Embryonic facial prominence (tissue), 1 donor: ENCODE measurements around the gene ARL17B.
"Not testable (repeated sequence)": the region's sequence is repeated elsewhere in the genome, so short reads cannot be mapped to it uniquely, and the experiment has no call there.

Experiments
- DNase-seq: peaks from one replicate; pipeline ENCODE4 v3.0.0-alpha.2; 2016; ENCODE audit errors: extremely low spot score

Gene ARL17B

GRCh38 chr17:46290906-46291546 is 70.5 kb downstream of the ARL17B start:
- not testable (repeated sequence) for DNase-seq

DNA sequence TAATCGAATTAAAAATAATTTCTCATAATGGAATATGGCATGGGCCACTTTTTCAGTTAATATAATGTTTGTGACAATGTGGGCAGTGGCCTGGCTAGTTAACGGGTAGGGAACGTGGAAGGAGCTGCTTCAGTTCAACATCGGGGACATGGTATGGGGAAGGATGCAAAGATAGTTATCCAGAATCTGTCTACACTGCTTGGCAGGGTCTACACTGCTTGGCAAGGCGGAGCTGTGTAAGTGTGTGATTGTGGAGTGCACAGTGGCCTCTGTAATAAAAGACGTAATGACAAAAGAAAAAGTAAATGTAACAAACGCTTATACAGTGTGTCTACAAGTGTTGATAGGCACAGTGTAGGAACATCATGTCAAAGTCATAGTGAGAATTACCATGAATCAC is 74.0 kb downstream of the ARL17B start:
- not testable (repeated sequence) for DNase-seq

DNA sequence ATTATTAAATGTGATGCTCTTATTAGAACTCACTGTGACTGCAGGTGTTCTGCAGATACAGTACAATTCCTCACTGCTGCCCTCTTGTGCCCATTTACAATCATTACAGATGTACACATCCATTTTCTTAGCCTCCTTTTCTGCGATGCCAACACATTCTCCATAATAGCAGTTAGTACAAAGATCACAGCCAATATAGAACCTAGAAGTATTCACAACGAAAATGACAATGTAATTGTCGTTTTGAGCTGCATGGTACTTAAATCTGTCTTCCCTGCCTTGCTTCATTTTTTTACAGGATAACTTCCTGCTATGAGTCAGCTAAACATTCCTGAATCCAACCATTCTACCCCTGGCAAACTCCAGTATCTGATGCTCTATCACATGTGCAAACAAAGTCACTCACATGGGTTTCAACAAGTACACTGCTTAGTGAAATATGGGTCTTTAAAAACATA is 74.8 kb downstream of the ARL17B start:
- DNase-seq: peak; percentile 32

DNA sequence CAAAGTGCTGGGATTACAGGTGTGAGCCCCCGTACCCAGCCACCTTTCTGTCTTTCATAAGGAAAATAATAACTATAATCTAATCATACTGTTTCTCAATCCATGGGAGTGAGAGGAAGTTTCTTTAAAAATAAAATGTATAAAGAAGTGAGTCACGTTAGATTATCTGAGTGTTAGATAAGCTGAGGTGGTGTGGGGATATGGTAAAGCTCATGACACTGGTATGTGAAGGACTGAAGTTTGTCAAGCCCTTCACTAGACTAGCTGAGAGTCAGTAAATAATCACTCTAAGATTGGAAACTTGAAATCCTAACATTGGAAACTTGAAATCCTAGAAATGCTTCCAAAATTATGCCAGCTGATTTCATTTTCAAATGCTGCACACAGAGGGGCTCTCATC is 76.1 kb downstream of the ARL17B start:
- DNase-seq: not testable (repeated sequence)

- DNase-seq: not testable (repeated sequence)
Measured at GRCh38 chr17:46284467-46284866, 77.1 kb downstream of the ARL17B start.

DNA sequence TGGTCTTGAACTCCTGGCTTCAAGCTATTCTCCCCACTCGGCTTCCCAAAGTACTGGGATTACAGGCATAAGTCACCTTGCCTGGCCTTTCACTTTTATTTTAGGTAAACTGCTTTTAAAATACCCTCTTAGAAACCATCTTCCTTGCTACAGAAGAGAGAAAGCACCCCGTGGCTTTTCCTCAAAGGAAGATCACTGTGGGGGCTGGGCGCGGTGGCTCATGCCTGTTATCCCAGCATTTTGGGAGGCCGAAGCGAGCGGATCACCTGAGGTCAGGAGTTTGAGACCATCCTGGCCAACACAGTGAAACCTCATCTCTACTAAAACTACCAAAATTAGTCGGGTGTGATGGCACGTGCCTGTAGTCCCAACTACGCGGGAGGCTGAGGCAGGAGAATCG is 78.9 kb downstream of the ARL17B start:
- DNase-seq: not testable (repeated sequence)

- DNase-seq: not testable (repeated sequence)
Measured at GRCh38 chr17:46281336-46281735, 80.2 kb downstream of the ARL17B start.

DNA sequence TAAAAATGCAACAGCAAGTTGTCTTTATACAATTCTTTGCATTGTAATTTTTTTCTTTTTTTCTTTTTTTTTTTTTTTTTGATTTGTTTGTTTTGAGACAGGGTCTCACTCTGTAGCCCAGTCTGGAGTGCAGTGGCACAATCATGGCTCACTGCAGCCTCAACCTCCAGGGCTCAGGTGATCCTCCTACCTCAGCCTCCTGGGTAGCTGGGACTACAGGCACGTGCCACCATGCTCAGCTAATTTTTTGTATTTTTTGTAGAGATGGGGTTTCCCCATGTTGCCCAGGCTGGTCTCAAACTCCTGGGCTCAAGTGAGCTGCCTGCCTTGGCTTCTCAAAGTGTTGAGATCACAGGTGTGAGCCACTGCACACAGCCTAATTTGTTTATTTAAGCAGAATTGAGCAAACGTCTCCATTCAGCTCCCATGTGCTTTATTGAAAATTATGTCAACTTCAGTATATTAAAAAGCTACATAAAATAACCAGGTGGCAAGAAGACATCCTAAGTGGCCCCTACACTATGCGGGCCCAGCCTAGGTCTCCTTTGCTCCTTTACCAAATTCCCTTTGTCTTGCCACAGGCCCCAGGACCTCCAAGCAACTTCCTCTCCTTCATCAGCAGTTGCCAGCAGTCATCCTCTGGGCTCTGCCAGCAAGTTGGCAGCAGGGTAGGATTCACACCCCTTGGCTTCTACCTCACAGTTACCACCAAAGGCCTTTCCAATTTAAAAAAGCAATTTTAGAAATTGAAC is 84.7 kb downstream of the ARL17B start:
- not testable (repeated sequence) for DNase-seq

DNA sequence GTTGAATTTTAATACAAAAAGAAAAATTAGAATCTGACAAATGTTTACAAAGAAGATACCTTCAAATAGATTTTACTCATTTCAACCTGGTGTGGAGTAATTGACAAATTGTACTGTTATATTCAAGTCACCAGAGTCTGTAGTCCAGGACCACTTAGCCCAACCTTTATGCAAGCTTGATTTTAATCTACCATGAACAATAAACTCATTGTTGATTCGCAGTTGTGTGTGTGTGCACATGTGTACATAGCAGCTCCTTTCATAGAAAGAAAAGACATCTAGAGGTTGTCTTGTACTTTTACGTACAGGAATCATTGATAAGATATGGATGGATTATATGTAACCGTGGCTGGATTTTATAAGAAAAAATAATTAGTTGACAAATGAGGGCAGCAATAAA is 87.3 kb downstream of the ARL17B start:
- no peak for DNase-seq

DNA sequence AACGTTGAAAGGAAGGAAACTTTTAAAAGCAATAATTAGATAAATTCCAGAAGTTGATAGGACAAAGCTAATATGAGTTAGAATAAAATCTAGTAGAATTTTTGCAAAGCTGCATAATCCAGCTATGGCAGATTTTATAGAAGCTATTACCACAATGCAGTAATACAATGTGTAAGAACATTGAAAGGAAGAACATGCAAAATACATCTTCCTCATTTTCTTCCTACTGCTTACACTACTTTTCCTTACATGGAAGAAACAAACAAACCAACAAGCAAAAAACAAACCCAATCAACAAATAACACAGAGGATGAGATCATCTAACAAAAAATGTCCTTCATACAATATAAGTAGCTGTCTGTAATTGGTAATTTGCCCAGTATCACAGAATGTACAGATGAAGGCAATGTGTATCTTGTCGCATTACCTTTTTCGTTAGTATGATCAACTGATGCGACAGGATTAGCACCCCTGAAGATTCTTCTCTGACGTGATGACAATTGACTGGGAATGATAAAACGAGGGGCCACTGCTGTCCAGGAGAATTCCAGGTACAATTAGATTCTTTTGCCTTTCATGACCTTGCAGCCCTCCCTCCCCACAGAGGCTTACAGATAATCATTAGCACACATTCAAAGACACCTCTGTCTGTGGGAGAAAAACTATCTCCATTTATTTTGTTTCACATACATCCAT is 87.9 kb downstream of the ARL17B start:
- DNase-seq: no peak

DNA sequence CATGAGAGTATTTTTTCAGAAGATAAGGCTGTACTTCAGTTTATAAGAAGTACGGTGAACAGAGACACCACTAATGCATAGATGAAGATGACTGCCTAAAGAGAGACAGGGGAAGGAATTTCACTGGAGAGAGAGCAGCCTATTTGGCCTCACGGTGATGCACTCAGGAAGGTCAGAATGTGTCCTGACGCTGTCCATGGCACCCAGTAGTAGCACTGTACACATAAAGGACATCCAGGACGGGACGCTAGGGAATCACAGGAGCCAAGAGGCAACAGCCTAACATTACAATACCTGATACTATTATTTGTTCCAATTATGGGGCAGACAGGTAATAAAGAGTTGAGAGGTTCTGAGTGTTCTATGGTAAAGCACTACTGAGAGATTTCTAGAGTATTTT is 91.5 kb downstream of the ARL17B start:
- no peak for DNase-seq

- DNase-seq: peak; percentile 67
Measured at GRCh38 chr17:46266656-46267544, 94.7 kb downstream of the ARL17B start.

- DNase-seq: not testable (repeated sequence)
Measured at GRCh38 chr17:46266063-46266655, 95.4 kb downstream of the ARL17B start.

DNA sequence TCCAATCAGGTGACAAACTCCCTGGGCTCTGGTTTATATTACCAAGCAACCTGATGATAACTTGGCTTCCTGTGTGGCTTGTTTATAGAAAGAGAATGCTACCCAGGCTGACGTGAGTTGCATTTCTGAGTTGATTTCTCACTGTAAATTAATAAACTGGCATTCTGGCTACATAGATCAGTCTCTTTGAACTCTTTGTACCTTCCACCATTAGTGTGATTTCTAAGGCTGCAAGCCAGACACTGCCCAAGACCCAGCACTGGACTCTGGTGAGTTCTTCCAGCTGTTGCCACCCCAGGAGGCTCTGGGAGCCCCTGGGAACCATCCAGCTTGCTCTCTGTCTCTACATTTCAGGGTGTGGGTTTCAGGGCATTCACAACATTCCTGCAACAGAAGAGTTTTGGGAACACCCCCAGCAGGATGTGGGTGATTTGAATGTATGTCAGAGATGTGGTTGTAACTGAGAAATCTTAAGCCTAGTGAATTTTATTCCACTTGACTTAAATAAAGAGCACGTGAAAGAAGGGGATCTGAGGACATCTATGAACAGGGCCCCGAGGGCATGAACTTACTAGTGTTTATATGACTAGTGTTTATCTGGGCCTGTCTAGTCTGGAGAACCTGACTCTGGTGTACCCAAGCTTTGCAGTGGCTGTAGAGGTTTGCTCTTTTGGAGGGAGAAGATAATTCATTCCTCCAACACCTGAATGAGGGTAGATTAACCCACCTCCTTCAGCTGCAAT is 96.9 kb downstream of the ARL17B start:
- DNase-seq: no peak

GRCh38 chr17:46262271-46262670 is 99.3 kb downstream of the ARL17B start:
- no peak for DNase-seq

DNA sequence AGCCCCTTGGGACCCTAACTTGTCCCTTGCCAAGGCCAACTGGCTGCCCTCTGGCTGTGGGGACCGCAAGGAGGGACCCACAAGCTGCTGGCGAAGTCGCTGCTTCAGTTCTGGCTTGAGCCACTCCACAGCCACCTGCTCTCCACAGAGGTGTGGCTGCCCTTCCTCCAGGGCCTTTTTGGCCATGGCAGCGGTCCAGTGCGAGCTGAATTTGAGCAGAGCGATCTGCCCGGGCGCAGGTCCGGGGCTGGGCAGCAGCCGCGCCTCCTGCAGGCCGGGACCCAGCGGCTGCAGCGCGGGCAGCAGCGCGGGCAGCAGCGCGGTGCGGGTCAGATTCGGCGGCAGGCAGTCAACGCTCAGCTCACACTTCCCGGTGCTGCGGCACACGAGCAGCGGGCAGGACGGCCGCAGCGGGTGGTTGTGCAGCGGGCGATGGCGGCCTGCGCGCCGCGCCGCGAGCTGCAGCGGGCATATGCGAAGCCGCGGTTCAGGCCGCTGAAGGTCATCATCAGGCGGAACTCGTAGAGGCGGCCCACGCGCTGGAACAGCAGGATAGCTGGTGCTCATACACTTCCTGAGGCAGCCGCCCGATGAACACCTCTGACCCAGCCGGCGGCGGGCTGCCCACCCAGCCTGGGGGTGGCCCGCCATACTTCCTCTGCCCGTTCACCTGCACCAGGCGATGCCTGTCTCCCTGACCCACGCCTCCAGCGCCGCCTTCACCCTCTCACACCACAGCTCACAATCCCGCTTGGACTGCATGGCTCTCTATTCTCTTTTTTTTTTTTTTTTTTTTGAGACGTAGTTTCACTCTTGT is 101.5 kb downstream of the ARL17B start:
- DNase-seq: not testable (repeated sequence)

- not testable (repeated sequence) for DNase-seq
Measured at GRCh38 chr17:46256369-46256768, 105.2 kb downstream of the ARL17B start.

- not testable (repeated sequence) for DNase-seq
Measured at GRCh38 chr17:46254215-46254614, 107.4 kb downstream of the ARL17B start.

GRCh38 chr17:46253722-46254121 is 107.8 kb downstream of the ARL17B start:
- DNase-seq: not testable (repeated sequence)

GRCh38 chr17:46252804-46253203 is 108.8 kb downstream of the ARL17B start:
- DNase-seq: not testable (repeated sequence)
